H9 (cell line): ENCODE data around the gene BANP. TPM values are rescaled to one million over a fixed set of nuclear protein-coding genes. Genes with fewer than 3 reads are reported as not detected.
"Not testable (repeated sequence)": the region's sequence is repeated elsewhere in the genome, so short reads cannot be mapped to it uniquely, and the experiment has no call there.

Experiments used
- DNase-seq: peaks from one replicate; pipeline ENCODE4 v3.0.0-alpha.2; 2017
- H2AFZ ChIP-seq: one replicate; pipeline ENCODE4 v1.6.1; 2013; ENCODE audit warnings: mild to moderate bottlenecking, low read length, control low read depth, moderate library complexity
- H2AK5ac ChIP-seq: 2 replicates; pipeline ENCODE4 v1.6.1; 2013; ENCODE audit warnings: low read length, control low read depth, mixed read lengths; ENCODE audit not compliant: insufficient read length
- H2BK120ac ChIP-seq: one replicate; pipeline ENCODE4 v1.6.1; 2013; ENCODE audit warnings: low read depth, mild to moderate bottlenecking, low read length, control low read depth, inconsistent platforms; ENCODE audit not compliant: poor library complexity, severe bottlenecking
- H2BK12ac ChIP-seq: 2 replicates; pipeline ENCODE4 v1.6.1; 2013; ENCODE audit warnings: low read length, control low read depth, mixed read lengths, low read depth; ENCODE audit not compliant: insufficient read length
- H2BK15ac ChIP-seq: 2 replicates; pipeline ENCODE4 v1.6.1; 2013; ENCODE audit warnings: low read depth, low read length, control low read depth
- H2BK20ac ChIP-seq: one replicate; pipeline ENCODE4 v1.6.1; 2013; ENCODE audit warnings: low read depth, mild to moderate bottlenecking, low read length, control low read depth, inconsistent platforms; ENCODE audit not compliant: poor library complexity, severe bottlenecking
- H2BK5ac ChIP-seq: 2 replicates; pipeline ENCODE4 v1.6.1; 2013; ENCODE audit warnings: low read length, control low read depth, mixed read lengths; ENCODE audit not compliant: insufficient read length
- H3K14ac ChIP-seq: 2 replicates; pipeline ENCODE4 v1.6.1; 2013; ENCODE audit warnings: low read length, control low read depth; ENCODE audit not compliant: insufficient read depth
- H3K18ac ChIP-seq: 2 replicates; pipeline ENCODE4 v1.6.1; 2013; ENCODE audit warnings: low read depth, mild to moderate bottlenecking, mixed read lengths, low read length, control low read depth; ENCODE audit not compliant: insufficient read length
- H3K23ac ChIP-seq: 2 replicates; pipeline ENCODE4 v1.6.1; 2013; ENCODE audit warnings: low read length, control low read depth, mixed read lengths, low read depth; ENCODE audit not compliant: insufficient read length
- H3K23me2 ChIP-seq: 2 replicates; pipeline ENCODE4 v1.6.1; 2013; ENCODE audit warnings: low read depth, mild to moderate bottlenecking, mixed read lengths, low read length, control low read depth; ENCODE audit not compliant: insufficient read length, poor library complexity, severe bottlenecking
- H3K27ac ChIP-seq: 2 replicates; pipeline ENCODE4 v1.5.1; 2013; ENCODE audit warnings: low read length, control low read depth, mixed read lengths, low read depth; ENCODE audit not compliant: insufficient read length
- H3K27me3 ChIP-seq: 2 replicates; pipeline ENCODE4 v1.6.1; 2013; ENCODE audit warnings: low read length, control low read depth, inconsistent platforms; ENCODE audit not compliant: insufficient read depth
- H3K4ac ChIP-seq: 2 replicates; pipeline ENCODE4 v1.6.1; 2013; ENCODE audit warnings: low read depth, mild to moderate bottlenecking, control low read depth, inconsistent platforms, low read length, moderate library complexity
- H3K4me1 ChIP-seq: 2 replicates; pipeline ENCODE4 v1.6.1; 2013; ENCODE audit warnings: low read length, control low read depth, inconsistent platforms; ENCODE audit not compliant: insufficient read depth
- H3K4me2 ChIP-seq: 2 replicates; pipeline ENCODE4 v1.6.1; 2013; ENCODE audit warnings: low read length, control low read depth, mixed read lengths; ENCODE audit not compliant: insufficient read length, insufficient read depth
- H3K56ac ChIP-seq: 2 replicates; pipeline ENCODE4 v1.6.1; 2013; ENCODE audit warnings: low read depth, mild to moderate bottlenecking, mixed read lengths, low read length, control low read depth; ENCODE audit not compliant: insufficient read length
- H3K79me1 ChIP-seq: 2 replicates; pipeline ENCODE4 v1.6.1; 2013; ENCODE audit warnings: low read depth, mild to moderate bottlenecking, moderate library complexity, low read length, control low read depth, inconsistent platforms; ENCODE audit not compliant: insufficient read depth, poor library complexity, severe bottlenecking
- H3K79me2 ChIP-seq: 2 replicates; pipeline ENCODE4 v1.6.1; 2013; ENCODE audit warnings: low read length, control low read depth, inconsistent platforms; ENCODE audit not compliant: insufficient read depth
- H3K9ac ChIP-seq: 2 replicates; pipeline ENCODE4 v1.6.1; 2013; ENCODE audit warnings: low read length, control low read depth, mixed read lengths; ENCODE audit not compliant: insufficient read length; ENCODE audit errors: extremely low read depth
- H3K9me3 ChIP-seq: one replicate; pipeline ENCODE4 v1.6.1; 2013; ENCODE audit warnings: low read depth, low read length, inconsistent platforms; ENCODE audit not compliant: control insufficient read depth
- H3T11ph ChIP-seq: one replicate; pipeline ENCODE4 v1.6.1; 2013; ENCODE audit warnings: mild to moderate bottlenecking, low read length, control low read depth, inconsistent platforms
- H4K20me1 ChIP-seq: one replicate; pipeline ENCODE4 v1.6.1; 2013; ENCODE audit not compliant: control insufficient read depth, insufficient read length, insufficient read depth
- H4K5ac ChIP-seq: 2 replicates; pipeline ENCODE4 v1.6.1; 2013; ENCODE audit warnings: low read depth, mild to moderate bottlenecking, mixed read lengths, low read length, control low read depth; ENCODE audit not compliant: insufficient read length
- H4K8ac ChIP-seq: replicated peaks from 2 replicates; pipeline ENCODE4 v1.6.1; 2013; ENCODE audit warnings: low read length, control low read depth, mixed read lengths, low read depth; ENCODE audit not compliant: insufficient read length
- H4K91ac ChIP-seq: 2 replicates; pipeline ENCODE4 v1.6.1; 2013; ENCODE audit warnings: low read depth, mild to moderate bottlenecking, moderate library complexity, mixed read lengths, low read length, control low read depth; ENCODE audit not compliant: insufficient read length
- H3K27ac Mint-ChIP-seq, 3 experiments: 2 replicates in 2 of 3; 3 replicates in 1 of 3; pipeline ENCODE4 v1.8.0; 2020 to 2021; ENCODE audit warnings: mixed read lengths in 3 of 3, mild to moderate bottlenecking in 1 of 3, moderate library complexity in 1 of 3
- H3K27me3 Mint-ChIP-seq: 2 replicates; pipeline ENCODE4 v1.8.0; 2021; ENCODE audit warnings: low read depth, mild to moderate bottlenecking, moderate library complexity, mixed read lengths
- H3K36me3 Mint-ChIP-seq, 3 experiments: 2 replicates in 2 of 3; 3 replicates in 1 of 3; pipeline ENCODE4 v1.8.0; 2020 to 2021; ENCODE audit warnings: low read depth in 3 of 3, mixed read lengths in 3 of 3; ENCODE audit not compliant: insufficient read depth in 1 of 3
- H3K4me1 Mint-ChIP-seq, 2 experiments: 2 replicates each; pipeline ENCODE4 v1.8.0; 2020; ENCODE audit warnings: mixed read lengths in 2 of 2
- H3K4me3 Mint-ChIP-seq, 2 experiments: 2 replicates in 1 of 2; 3 replicates in 1 of 2; pipeline ENCODE4 v1.8.0; 2020 to 2021; ENCODE audit warnings: mild to moderate bottlenecking in 2 of 2, mixed read lengths in 2 of 2, moderate library complexity in 1 of 2
- H3K9me3 Mint-ChIP-seq, 2 experiments: 2 replicates in 1 of 2; 3 replicates in 1 of 2; pipeline ENCODE4 v1.8.0; 2020; ENCODE audit warnings: mild to moderate bottlenecking in 2 of 2, mixed read lengths in 2 of 2, moderate library complexity in 1 of 2
- CTCF ChIP-seq: fragments of 200-600 bp; sonication (generic); conservative IDR thresholded peaks from 3 replicates; pipeline ENCODE4 v1.8.0; 2021; ENCODE audit warnings: antibody characterized with exemption, mild to moderate bottlenecking
- WGBS: extraction: QIAGEN DNeasy Blood & Tissue Kit; methylation state at CpG from one replicate; pipeline ENCODE4 v1.1.7; 2013; ENCODE audit warnings: missing lambda C conversion rate, low lambda C conversion rate, mixed read lengths; ENCODE audit not compliant: insufficient read length; ENCODE audit errors: extremely low coverage; 5-methylcytosine and 5-hydroxymethylcytosine counted together
- total RNA-seq: library from RNA; stranded (reverse); gene quantifications from 2 replicates; pipeline ENCODE4 v1.2.1, GENCODE V29; 2021

Gene BANP
- total RNA-seq, 1 experiment from 2014 or later = 24.9 TPM

- not testable (repeated sequence) for H2BK15ac ChIP-seq, H3K23me2 ChIP-seq, H3K14ac ChIP-seq, H3K27ac ChIP-seq, H3K23ac ChIP-seq, H4K8ac ChIP-seq, H2BK12ac ChIP-seq, H3T11ph ChIP-seq, H3K4me3 Mint-ChIP-seq, H4K20me1 ChIP-seq, H2BK120ac ChIP-seq, H3K79me2 ChIP-seq, H3K56ac ChIP-seq, H3K27me3 Mint-ChIP-seq, H2AK5ac ChIP-seq, DNase-seq, H2BK20ac ChIP-seq, H4K91ac ChIP-seq, H2BK5ac ChIP-seq, H3K4ac ChIP-seq, H2AFZ ChIP-seq, H3K79me1 ChIP-seq, H3K4me2 ChIP-seq, H3K4me1 ChIP-seq, H3K9me3 ChIP-seq, H3K9me3 Mint-ChIP-seq, H4K5ac ChIP-seq, H3K9ac ChIP-seq, H3K18ac ChIP-seq, H3K27me3 ChIP-seq
- Mint-ChIP-seq H3K27ac (peak overlapping the region in 2 of 3 experiments; percentile 21 to 57; a peak in 1 of 7 replicates), H3K36me3 (peaks cover 21 to 47% (median 37%) of the 10 kb centered on the region in 3 experiments; a peak in 6 of 7 replicates), H3K4me1 (peaks cover 3 to 11% of the 10 kb centered on the region in 2 experiments)
- peak; percentile 48; the same call in 2 of the 3 replicates for TF ChIP-seq CTCF
- no CpG with 5 or more reads among the region's 20 CpGs for WGBS
These were observed 32.0 kb downstream of the BANP start for GRCh38 chr16:87983072-87983736.

GRCh38 chr16:87983737-87984097, 32.5 kb downstream of the BANP start:
- H3K27me3 Mint-ChIP-seq, H3K9me3 Mint-ChIP-seq, H3K4me1 ChIP-seq, H3K27ac Mint-ChIP-seq, H2BK12ac ChIP-seq, H3K4me2 ChIP-seq, H3T11ph ChIP-seq, H4K5ac ChIP-seq, H3K9me3 ChIP-seq, H3K27me3 ChIP-seq, H2AK5ac ChIP-seq, H3K23me2 ChIP-seq, H2BK5ac ChIP-seq, H3K79me1 ChIP-seq, H3K56ac ChIP-seq, H2BK120ac ChIP-seq, H3K23ac ChIP-seq, H3K14ac ChIP-seq, H4K20me1 ChIP-seq, H4K91ac ChIP-seq, H3K4me3 Mint-ChIP-seq, H3K4ac ChIP-seq, H4K8ac ChIP-seq, H2AFZ ChIP-seq, H3K9ac ChIP-seq, DNase-seq, H2BK15ac ChIP-seq, H3K27ac ChIP-seq, H2BK20ac ChIP-seq, H3K79me2 ChIP-seq, H3K18ac ChIP-seq: not testable (repeated sequence)
- H3K36me3 Mint-ChIP-seq = peaks cover 21 to 43% (median 36%) of the 10 kb centered on the region in 3 experiments; a peak in 6 of 7 replicates
- no CpG with 5 or more reads among the region's 7 CpGs for WGBS
- peaks cover 7 to 15% of the 10 kb centered on the region in 2 experiments for H3K4me1 Mint-ChIP-seq
